Islet of Langerhans (tissue), 1 donor: Measurements from ENCODE around the gene FCGR3B.
"Not testable (repeated sequence)": the region's sequence is repeated elsewhere in the genome, so short reads cannot be mapped to it uniquely, and the experiment has no call there.

Source experiments
- FAIRE-seq: peaks from one replicate; lab custom pipeline; 2011; peaks lifted over from hg19 to GRCh38; lab: Jason Lieb, UNC

Gene FCGR3B

DNA sequence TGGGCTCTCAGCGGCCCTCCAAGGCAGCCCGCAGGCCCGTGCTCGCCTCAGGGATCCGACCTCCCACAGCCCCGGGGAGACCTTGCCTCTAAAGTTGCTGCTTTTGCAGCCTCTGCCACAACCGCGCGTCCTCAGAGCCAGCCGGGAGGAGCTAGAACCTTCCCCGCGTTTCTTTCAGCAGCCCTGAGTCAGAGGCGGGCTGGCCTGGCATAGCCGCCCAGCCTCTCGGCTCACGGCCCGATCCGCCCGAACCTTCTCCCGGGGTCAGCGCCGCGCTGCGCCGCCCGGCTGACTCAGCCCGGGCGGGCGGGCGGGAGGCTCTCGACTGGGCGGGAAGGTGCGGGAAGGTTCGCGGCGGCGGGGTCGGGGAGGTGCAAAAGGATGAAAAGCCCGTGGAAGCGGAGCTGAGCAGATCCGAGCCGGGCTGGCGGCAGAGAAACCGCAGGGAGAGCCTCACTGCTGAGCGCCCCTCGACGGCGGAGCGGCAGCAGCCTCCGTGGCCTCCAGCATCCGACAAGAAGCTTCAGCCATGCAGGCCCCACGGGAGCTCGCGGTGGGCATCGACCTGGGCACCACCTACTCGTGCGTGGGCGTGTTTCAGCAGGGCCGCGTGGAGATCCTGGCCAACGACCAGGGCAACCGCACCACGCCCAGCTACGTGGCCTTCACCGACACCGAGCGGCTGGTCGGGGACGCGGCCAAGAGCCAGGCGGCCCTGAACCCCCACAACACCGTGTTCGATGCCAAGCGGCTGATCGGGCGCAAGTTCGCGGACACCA, 25.0 kb downstream of the FCGR3B start:
- FAIRE-seq, result not testable (repeated sequence)

DNA sequence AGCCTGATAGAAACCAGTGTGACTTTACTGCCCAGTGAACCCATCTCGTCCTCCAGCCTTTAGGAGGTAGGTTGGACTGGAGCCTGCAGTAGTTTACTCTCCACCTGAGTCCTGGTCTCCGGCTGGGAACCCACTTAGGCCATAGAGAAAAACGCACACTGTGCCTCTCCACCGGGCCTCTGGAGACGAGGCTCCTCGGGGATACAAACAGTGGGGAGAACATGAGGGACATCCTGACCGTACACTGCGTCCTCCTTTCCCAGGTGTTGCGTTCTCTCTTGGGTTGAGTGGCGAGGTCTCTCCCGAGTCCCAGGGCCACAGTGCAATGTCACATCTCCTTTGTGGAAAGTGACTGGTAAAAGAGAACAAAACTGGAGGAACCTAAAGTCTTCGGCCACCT, 26.0 kb downstream of the FCGR3B start:
- FAIRE-seq, result not testable (repeated sequence)

DNA sequence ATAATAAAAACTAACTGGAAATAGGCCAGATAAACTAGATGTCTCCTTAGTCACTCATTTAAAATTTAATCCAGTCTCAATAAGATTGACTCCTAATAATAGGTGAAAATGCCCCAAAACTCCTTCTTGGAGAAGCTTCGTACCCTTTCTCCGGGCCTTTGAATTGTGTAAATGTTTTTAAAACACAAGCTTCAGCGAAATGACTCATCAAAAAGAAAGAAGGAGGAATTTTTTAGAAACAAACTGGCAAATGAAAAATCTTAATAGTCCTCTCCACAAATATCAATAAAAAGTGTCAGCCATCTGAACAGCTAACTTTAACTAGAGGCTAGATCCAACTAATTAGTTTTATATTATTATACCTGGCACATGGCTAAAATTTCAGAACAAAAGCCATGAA, 33.9 kb downstream of the FCGR3B start:
- FAIRE-seq, result not testable (repeated sequence)

DNA sequence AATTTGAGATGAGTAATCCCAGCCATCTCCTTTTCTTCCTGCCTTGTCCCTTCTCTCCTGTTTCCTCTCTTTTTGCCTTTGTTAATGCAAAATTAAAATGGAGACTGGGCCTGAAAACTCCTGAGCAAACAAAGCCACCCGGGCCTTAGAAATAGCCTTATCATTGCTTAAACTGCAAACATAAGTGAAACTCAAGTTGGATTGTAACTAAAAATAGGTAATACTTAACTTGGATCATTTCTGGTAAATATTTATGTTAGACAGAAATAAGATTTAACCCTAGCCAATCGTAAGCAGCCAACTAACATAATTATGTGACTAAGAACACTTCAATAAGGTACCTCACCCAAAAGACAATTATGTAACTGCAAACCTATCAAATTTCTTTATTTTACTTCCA, 35.4 kb downstream of the FCGR3B start:
- not testable (repeated sequence) for FAIRE-seq

DNA sequence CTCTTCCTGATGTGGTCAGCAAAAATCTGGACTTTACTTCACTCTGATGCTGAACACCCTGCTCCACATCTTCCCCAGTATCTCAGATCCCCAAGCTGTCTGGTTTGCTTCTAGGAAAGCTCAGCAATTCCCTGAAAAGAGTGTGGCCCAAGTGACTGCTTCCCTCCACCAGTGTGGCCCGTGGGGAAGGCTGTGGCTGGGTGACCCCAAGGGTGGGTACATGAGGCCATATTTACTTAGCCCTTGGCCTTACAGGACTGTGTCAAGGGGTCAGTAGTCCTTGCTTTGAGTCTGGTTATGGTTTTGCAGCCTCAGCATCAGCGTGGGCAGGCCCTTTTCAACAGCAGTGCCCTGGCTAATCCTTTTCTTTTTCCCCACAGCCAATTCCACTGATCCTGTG, 35.8 kb downstream of the FCGR3B start:
- FAIRE-seq, result not testable (repeated sequence)

DNA sequence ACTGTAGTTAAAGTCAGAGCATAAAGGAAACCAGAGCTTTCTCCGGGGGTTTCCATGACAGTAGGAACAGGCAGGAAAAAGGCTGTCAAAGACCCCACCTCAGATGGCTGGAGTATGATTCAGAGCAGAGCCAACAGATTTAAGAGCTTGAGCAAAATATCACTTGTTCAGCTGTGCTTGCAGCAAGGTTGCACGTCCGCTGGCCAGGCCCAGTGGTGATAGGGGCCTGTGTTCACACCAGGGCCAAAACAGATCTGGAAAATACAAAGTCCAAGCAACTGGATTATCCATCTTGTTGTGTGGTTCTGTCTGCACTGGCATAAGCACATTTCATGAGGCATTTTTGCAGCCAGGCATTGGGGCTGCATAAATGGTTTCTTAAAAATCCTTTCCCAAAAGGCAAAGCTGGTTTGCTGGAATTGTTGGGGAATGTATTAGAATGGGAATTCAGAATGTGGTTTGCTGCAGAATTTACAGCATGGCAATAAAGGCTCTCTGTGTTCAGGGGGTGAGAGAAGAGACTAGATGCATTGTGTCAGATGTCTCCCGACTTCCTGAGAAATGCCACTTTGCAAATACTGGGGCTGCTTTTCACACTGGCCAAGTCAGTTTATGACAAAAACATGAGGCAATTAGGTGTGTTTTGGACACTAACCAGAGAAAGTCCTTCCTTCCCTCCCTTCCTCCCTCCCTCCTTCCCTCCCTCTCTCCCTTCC, 36.5 kb downstream of the FCGR3B start:
- FAIRE-seq, result not testable (repeated sequence)

DNA sequence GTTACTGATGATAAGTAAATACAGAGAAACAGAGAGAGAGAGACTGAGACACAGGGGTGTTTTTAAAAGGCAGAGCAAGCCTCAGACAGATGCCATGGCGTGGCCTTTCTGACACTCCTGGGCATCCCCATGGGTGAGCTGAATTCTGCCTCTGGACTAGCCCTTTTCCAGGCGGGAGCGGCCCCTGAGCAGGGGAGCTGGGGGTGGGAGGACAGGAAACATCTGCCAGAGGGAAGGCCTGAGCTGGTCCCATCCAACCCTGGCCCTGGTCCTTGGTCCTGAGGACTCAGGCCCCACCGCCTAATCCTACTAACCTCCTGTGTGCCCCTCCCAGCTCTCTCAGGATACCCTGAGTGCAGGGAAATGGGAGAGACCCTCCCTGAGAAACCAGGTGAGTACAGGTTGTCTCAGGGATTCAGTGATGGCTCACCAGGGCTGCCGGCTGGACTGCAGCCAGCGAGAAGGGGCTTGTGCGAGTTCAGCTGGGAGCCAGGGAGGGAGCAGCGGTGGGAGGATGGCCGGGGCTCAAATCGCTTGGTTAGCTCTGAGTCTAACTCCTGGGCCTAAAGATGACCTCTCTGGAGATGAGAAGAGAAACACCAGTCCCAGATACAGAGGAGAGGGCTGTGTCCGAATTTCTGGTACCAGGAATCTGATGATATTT, 37.8 kb downstream of the FCGR3B start:
- FAIRE-seq, result not testable (repeated sequence)

DNA sequence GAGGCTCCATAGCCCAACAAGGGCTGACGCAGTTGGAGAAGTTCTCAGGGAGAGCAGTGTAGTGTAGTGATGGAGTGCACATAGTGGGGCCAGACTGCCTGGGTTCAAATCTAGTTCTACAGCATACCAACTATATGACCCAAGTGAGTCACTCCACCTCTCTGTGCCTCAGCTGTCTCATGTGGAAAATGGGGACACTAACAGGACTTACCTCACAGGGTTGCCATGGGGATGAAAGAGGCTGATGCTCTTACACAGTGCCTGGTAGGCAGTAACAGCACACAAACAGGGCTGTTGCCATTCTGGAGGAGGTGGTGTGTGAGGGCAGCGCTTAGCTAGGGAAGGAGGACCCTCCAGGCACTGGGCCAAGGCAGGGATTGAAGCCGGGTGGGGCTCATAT, 38.4 kb downstream of the FCGR3B start:
- FAIRE-seq, result not testable (repeated sequence)

DNA sequence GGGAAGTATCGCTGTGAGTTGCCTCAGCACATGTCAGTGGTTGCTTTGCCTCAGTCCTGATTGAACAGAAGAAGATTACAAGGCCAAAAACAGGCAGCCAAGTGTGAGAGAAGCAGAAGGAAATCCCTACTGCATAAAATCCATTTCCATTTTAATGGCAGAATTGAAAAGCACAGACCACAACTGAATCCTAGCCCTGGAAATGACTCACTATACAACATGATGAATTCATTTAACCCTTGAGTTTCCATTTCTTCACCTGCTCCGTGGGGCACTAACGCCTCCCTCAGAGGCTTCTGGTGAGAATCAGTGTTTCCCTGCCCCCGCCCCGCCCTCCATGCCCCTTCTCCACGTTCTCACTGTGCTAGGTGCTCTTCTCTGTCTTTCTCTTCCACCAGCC, 41.1 kb downstream of the FCGR3B start:
- not testable (repeated sequence) for FAIRE-seq

DNA sequence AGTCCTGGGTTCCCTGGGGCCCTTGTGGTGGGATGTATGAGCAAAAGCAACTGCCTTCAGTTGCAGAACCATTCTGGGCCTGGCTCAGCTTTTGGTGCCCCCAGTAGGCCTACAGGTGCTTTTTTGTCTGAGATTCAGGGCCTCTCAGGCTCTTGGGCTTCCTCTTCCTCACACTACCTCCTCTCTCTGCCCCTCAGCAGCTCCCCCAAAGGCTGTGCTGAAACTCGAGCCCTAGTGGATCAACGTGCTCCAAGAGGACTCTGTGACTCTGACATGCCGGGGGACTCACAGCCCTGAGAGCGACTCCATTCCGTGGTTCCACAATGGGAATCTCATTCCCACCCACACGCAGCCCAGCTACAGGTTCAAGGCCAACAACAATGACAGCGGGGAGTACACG, 41.6 kb downstream of the FCGR3B start:
- not testable (repeated sequence) for FAIRE-seq

DNA sequence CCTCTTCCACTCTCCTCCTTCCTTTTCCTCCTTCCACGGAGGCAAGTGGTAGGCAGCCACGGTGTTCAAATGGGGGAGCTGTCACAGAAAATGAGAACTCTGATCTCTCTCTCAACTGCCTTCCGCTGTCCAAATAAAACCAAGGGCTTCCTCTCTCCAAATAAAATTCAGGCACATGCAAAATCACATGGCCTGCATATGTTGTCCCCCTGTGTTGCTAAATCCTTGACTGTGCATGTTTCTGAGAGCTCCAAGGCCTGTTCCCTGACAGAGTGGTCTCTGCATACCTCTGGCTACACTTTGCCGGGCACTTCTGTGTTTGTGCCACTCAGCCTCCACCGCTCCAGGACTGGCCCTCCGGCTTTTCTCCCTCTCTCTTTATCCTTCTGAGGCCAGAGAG, 42.4 kb downstream of the FCGR3B start:
- FAIRE-seq, result not testable (repeated sequence)

DNA sequence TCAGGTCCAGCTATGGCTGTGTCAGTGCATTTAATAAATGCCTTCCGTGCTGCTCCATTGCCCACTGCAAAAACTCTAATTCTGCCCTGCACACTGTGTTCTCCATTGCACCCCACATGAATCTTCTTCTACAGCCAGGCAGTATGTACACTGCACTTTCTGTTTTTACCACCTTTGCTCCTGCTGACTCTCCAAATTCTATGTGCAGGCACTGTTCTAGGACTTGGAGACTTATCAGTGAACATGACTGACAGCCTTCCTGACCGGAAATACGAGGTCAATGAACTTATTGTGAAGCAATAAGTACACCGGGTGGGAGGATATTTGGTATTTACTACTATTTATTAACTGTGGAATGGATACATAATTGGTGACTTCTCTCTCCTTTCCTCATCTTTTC, 48.1 kb downstream of the FCGR3B start:
- not testable (repeated sequence) for FAIRE-seq

DNA sequence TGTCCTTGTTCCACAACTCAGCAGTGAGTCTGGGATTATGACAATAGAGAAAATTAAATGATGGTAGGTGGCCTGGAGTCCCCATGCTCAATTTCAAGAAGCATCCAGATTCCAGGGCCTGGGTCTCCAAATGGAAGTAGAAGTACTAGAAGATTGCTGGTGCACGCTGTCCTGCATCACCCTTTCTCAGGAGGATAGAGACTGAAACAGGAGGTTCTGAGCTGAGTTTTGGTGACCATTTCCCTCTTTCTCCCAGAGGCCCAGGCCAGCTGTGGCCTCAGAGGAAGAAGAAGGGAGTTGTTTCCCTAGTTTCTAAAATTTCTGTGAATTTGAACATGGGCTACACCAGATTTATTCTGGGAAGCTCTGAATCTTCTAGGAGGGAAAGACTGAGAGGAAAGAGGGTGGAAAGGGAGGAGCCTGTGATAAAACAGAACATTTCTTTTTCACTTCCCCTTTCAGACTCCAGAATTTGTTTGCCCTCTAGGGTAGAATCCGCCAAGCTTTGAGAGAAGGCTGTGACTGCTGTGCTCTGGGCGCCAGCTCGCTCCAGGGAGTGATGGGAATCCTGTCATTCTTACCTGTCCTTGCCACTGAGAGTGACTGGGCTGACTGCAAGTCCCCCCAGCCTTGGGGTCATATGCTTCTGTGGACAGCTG, 50.0 kb downstream of the FCGR3B start:
- not testable (repeated sequence) for FAIRE-seq

DNA sequence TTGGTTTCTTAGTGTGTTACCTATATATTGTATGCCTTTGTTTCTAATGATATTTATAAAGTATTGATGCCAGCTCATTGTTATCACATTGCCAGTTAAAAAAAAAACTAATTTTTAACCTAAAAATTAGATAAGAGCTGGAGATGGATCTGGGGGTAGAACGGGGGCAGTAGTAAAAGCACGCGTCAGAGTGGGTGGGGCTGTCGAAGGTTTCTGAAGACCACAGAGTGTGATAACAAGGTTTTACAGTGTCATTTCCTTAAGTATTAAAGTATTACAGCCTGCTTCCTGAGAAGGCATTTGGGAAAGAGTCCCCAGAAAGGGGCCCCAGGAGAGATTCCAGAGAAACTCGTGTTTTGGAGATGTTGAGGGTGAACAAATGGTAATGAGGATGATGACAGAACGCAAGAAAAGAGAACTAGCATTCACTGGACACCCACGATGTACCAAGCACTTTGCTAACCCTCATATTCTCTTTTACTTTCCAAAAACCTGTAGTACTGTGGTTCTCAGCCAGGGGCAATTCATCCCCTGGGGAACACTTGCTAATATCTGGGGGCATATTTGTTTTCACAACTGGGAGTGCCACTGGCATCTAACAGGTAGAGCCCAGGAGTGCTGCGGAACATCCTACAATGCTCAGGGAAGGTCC, 51.0 kb downstream of the FCGR3B start:
- FAIRE-seq, result not testable (repeated sequence)

DNA sequence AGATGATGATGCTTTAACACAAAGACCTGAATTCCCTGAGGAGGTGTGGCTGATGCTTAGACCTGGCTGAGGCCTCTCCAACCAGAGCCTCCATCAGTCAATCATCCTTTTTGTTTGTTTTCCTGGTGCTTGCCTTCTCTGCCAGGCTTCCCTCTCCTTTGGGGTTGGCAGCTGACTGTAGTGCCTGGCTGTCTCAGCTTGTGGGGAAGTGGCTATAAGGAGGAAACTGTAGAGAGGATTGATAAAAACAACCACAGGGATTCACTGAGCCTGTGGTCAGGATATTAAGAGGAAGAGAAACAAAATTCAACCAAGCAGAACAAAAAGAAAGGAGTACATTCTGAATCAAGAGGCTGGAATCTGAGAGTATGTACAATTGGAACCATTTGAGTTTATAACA, 54.3 kb downstream of the FCGR3B start:
- FAIRE-seq, result not testable (repeated sequence)
